ENCODE results near the gene ZNF775. TPM values are rescaled to one million over a fixed set of nuclear protein-coding genes. Genes with fewer than 3 reads are reported as not detected.

ZNF775 gene
- total and polyA plus RNA-seq, 9 donors = 5.4 to 8.0 (median 6.2) TPM

GRCh38 chr7:150388709-150389531, 9.8 kb downstream of the ZNF775 start:
- H3K9me3 ChIP-seq (replicated peaks; ENCODE audit: control insufficient read depth, low read depth, low read length) = no peaks in the 10 kb centered on the region
- peaks cover 46% of the 10 kb centered on the region for H3K4me1 ChIP-seq (ENCODE audit: control insufficient read depth, insufficient read depth, low read length)
- DNase-seq = peak; percentile 83
- H3K27ac ChIP-seq (ENCODE audit: low read length) = peak overlapping the region; percentile 45
- 62% methylated on average over 18 of the region's 20 CpGs for WGBS (ENCODE audit: insufficient coverage)
- H3K36me3 ChIP-seq (ENCODE audit: control insufficient read depth, insufficient read depth, low read length) = peaks cover 20% of the 10 kb centered on the region
- no peak overlapping the region for H3K4me3 ChIP-seq (ENCODE audit: low read length)
- no peaks in the 10 kb centered on the region for H3K27me3 ChIP-seq (ENCODE audit: control insufficient read depth, insufficient read depth, low read length)

- H3K27ac ChIP-seq (ENCODE audit: low read length) = no peak overlapping the region
- H3K9me3 ChIP-seq (replicated peaks; ENCODE audit: control insufficient read depth, low read depth, low read length) = no peaks in the 10 kb centered on the region
- no peaks in the 10 kb centered on the region for H3K27me3 ChIP-seq (ENCODE audit: control insufficient read depth, insufficient read depth, low read length)
- no peak for DNase-seq
- no CpG with 5 or more reads among the region's 5 CpGs for WGBS (ENCODE audit: insufficient coverage)
- H3K4me3 ChIP-seq (ENCODE audit: low read length) = no peak overlapping the region
- H3K4me1 ChIP-seq (ENCODE audit: control insufficient read depth, insufficient read depth, low read length) = peaks cover 41% of the 10 kb centered on the region
- H3K36me3 ChIP-seq (ENCODE audit: control insufficient read depth, insufficient read depth, low read length) = peaks cover 20% of the 10 kb centered on the region
Measured at GRCh38 chr7:150389532-150389816, 10.3 kb downstream of the ZNF775 start.

DNA sequence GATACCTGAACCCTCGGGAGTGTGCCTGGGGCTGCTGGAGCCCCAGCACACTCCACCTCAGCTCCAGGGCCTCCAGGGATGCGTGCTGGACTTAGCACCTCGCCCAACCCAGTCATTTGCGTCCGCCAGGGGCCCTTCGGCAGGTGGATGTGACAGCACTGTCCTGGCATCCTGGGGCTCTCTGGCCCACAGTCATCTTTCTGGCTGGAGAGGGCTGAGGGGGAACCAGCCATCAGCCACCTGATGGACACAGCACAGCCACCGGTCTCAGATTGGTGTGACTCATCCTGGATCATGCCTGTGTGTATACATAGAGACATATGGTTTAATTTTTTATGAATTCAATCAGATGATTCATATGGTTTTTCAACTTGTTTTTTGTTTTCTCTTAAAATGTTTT, 11.1 kb downstream of the ZNF775 start:
- no peaks in the 10 kb centered on the region for H3K27me3 ChIP-seq (ENCODE audit: control insufficient read depth, insufficient read depth, low read length)
- WGBS (ENCODE audit: insufficient coverage) = 100% methylated on average over 5 of the region's 7 CpGs
- DNase-seq = no peak
- H3K9me3 ChIP-seq (replicated peaks; ENCODE audit: control insufficient read depth, low read depth, low read length) = no peaks in the 10 kb centered on the region
- peaks cover 33% of the 10 kb centered on the region for H3K4me1 ChIP-seq (ENCODE audit: control insufficient read depth, insufficient read depth, low read length)
- H3K4me3 ChIP-seq (ENCODE audit: low read length) = no peak overlapping the region
- no peak overlapping the region for H3K27ac ChIP-seq (ENCODE audit: low read length)
- H3K36me3 ChIP-seq (ENCODE audit: control insufficient read depth, insufficient read depth, low read length) = peaks cover 20% of the 10 kb centered on the region

DNA sequence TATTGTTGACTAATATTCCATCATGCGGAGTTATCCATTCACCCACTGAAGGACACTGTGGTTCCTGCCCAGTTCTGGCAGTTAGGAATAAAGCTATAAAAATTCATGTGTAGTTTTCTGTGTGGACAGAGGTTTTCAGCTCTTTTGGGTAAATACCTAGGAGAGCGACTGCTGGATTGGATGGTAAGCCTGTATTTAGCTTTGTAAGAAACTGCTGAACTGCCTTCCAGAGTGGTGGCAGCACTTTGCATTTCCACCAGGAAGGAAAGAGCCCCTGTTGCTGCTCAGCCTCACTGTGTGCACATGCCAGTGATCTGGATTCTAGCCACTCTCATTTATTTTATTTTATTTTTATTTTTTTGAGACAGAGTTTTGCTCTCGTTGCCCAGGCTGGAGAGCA, 14.2 kb downstream of the ZNF775 start:
- H3K27me3 ChIP-seq (ENCODE audit: control insufficient read depth, insufficient read depth, low read length) = no peaks in the 10 kb centered on the region
- DNase-seq = no peak
- no peak overlapping the region for H3K27ac ChIP-seq (ENCODE audit: low read length)
- peaks cover 13% of the 10 kb centered on the region for H3K4me1 ChIP-seq (ENCODE audit: control insufficient read depth, insufficient read depth, low read length)
- WGBS (ENCODE audit: insufficient coverage) = 60% methylated on average over 1 of the region's 3 CpGs
- no peaks in the 10 kb centered on the region for H3K9me3 ChIP-seq (replicated peaks; ENCODE audit: control insufficient read depth, low read depth, low read length)
- no peak overlapping the region for H3K4me3 ChIP-seq (ENCODE audit: low read length)
- H3K36me3 ChIP-seq (ENCODE audit: control insufficient read depth, insufficient read depth, low read length) = peaks cover 33% of the 10 kb centered on the region

GRCh38 chr7:150396426-150396825, 17.3 kb downstream of the ZNF775 start:
- H3K4me3 ChIP-seq (ENCODE audit: low read length) = no peak overlapping the region
- no peak overlapping the region for H3K27ac ChIP-seq (ENCODE audit: low read length)
- no peaks in the 10 kb centered on the region for H3K27me3 ChIP-seq (ENCODE audit: control insufficient read depth, insufficient read depth, low read length)
- H3K9me3 ChIP-seq (replicated peaks; ENCODE audit: control insufficient read depth, low read depth, low read length) = no peaks in the 10 kb centered on the region
- peaks cover 29% of the 10 kb centered on the region for H3K36me3 ChIP-seq (ENCODE audit: control insufficient read depth, insufficient read depth, low read length)
- no peak for DNase-seq
- WGBS (ENCODE audit: insufficient coverage) = 90% methylated on average over 15 of the region's 20 CpGs
- no peaks in the 10 kb centered on the region for H3K4me1 ChIP-seq (ENCODE audit: control insufficient read depth, insufficient read depth, low read length)

DNA sequence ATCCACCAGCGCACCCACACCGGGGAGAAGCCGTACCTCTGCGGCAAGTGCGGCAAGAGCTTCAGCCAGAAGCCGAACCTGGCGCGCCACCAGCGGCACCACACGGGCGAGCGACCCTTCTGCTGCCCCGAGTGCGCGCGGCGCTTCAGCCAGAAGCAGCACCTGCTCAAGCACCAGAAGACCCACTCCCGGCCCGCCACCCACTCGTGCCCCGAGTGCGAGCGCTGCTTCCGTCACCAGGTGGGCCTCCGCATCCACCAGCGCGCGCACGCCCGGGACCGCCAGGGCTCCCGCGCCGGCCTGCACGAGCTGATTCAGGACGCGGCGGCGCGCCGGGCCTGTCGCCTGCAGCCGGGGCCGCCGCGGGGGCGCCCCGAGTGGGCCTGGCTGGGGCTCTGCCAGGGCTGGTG, 17.7 kb downstream of the ZNF775 start:
- H3K4me1 ChIP-seq (ENCODE audit: control insufficient read depth, insufficient read depth, low read length) = no peaks in the 10 kb centered on the region
- no peaks in the 10 kb centered on the region for H3K27me3 ChIP-seq (ENCODE audit: control insufficient read depth, insufficient read depth, low read length)
- no peak overlapping the region for H3K4me3 ChIP-seq (ENCODE audit: low read length)
- no peak for DNase-seq
- 97% methylated on average over 48 of the region's 48 CpGs for WGBS (ENCODE audit: insufficient coverage)
- no peaks in the 10 kb centered on the region for H3K9me3 ChIP-seq (replicated peaks; ENCODE audit: control insufficient read depth, low read depth, low read length)
- H3K27ac ChIP-seq (ENCODE audit: low read length) = no peak overlapping the region
- peaks cover 29% of the 10 kb centered on the region for H3K36me3 ChIP-seq (ENCODE audit: control insufficient read depth, insufficient read depth, low read length)

GRCh38 chr7:150397346-150398107, 18.4 kb downstream of the ZNF775 start:
- Histone ChIP-seq H3K27me3 (ENCODE audit: control insufficient read depth, insufficient read depth, low read length) (no peaks in the 10 kb centered on the region), H3K9me3 (replicated peaks; ENCODE audit: control insufficient read depth, low read depth, low read length) (no peaks in the 10 kb centered on the region), H3K36me3 (ENCODE audit: control insufficient read depth, insufficient read depth, low read length) (peaks cover 29% of the 10 kb centered on the region), H3K27ac (ENCODE audit: low read length) (no peak overlapping the region), H3K4me3 (ENCODE audit: low read length) (no peak overlapping the region), H3K4me1 (ENCODE audit: control insufficient read depth, insufficient read depth, low read length) (peaks cover 3% of the 10 kb centered on the region)
- DNase-seq = no peak
- 96% methylated on average over 91 of the region's 91 CpGs for WGBS (ENCODE audit: insufficient coverage)

DNA sequence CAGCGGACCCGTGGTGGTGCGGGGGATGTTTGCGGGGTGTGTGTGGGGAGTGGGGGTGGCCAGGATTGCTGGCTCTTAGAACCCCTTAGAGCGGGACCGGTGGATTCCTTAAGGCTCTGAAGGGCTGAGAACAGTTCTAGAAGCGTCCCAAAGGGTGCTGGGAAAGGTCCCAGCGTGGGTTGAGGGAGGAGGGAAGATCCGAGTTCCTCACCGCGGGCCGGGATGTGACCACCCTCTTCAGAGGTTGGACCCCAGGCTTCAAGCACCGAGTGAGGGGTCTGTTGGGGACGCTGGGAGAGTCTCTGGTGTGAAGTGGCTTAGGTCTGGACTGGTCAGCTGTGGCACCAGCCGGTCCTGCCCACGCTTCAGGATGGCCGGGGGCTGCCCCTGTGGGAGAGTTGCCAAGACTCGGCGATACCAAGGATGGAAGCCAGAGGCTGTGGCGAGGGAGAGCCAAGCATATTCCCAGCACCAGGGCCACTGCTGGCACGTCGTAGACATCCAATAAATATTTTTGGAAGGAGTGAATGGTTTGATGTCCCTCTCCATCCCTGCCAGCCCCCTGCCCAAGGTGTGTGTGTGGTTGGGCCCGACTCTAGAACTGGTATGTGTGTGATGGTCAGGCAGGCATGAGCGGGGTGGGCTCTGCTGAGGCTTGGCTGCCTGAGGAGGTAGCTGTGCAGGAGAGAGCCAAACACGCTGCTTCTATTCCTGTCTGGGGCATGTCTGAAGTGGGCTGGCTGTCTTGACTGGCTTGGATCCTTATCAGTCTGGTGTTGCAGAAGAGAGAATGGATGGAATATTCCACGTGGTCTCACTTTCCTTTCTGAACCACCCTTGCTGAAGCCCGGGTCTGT, 19.2 kb downstream of the ZNF775 start:
- Histone ChIP-seq H3K27ac (ENCODE audit: low read length) (no peak overlapping the region), H3K4me3 (ENCODE audit: low read length) (no peak overlapping the region), H3K27me3 (ENCODE audit: control insufficient read depth, insufficient read depth, low read length) (no peaks in the 10 kb centered on the region), H3K4me1 (ENCODE audit: control insufficient read depth, insufficient read depth, low read length) (peaks cover 7% of the 10 kb centered on the region), H3K9me3 (replicated peaks; ENCODE audit: control insufficient read depth, low read depth, low read length) (no peaks in the 10 kb centered on the region), H3K36me3 (ENCODE audit: control insufficient read depth, insufficient read depth, low read length) (peaks cover 29% of the 10 kb centered on the region)
- WGBS (ENCODE audit: insufficient coverage) = 97% methylated on average over 24 of the region's 27 CpGs
- no peak for DNase-seq

DNA sequence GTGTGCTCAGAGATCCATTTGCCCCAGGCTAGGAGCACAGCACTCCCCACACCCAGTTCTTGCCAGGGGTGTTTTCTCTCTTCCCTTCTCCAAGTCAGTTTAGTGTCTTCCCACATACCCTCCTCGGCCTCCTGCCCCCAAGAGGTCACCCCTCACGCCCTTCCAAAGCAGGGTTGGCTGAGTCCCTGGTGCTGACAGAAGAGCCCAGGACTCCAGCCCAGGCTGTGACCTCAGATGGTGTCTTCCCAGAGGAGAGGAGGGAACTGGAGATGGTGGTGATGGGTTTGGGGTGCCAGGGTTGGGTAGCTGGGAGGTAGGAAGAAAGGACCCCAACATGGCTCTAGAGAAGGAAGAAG, 19.8 kb downstream of the ZNF775 start:
- H3K36me3 ChIP-seq (ENCODE audit: control insufficient read depth, insufficient read depth, low read length) = peaks cover 29% of the 10 kb centered on the region
- WGBS (ENCODE audit: insufficient coverage) = no CpG with 5 or more reads among the region's 2 CpGs
- no peak overlapping the region for H3K27ac ChIP-seq (ENCODE audit: low read length)
- no peaks in the 10 kb centered on the region for H3K27me3 ChIP-seq (ENCODE audit: control insufficient read depth, insufficient read depth, low read length)
- DNase-seq = no peak
- no peak overlapping the region for H3K4me3 ChIP-seq (ENCODE audit: low read length)
- no peaks in the 10 kb centered on the region for H3K9me3 ChIP-seq (replicated peaks; ENCODE audit: control insufficient read depth, low read depth, low read length)
- H3K4me1 ChIP-seq (ENCODE audit: control insufficient read depth, insufficient read depth, low read length) = peaks cover 13% of the 10 kb centered on the region

DNA sequence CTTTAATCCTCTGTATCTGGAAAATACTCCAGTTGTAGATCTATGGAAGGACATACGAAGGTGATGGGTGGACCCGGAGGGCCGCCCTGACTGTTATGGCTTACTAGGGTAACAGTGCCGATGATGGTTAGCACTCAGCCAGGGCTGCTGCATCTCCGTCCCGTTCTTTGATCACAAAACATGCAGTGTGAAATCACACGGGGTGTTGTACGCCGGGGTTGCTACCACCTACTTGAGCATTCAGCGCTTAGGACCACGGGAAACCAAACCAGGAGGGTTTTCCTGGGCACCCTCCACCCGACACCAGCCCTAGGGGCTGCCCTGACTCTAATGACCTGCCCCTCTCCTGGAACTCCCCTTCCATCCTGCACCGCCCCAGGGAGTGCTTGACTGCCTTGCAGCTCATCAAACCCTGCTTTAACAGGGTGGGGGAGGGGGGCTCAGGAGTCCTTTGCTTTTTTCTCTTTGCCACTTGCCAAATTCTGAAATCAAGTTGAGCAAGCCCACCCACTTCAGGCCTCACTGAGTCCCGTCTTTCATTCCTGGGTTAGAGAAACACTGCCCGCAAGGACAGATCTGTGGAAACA, 20.4 kb downstream of the ZNF775 start:
- no peak for DNase-seq
- Histone ChIP-seq H3K36me3 (ENCODE audit: control insufficient read depth, insufficient read depth, low read length) (peaks cover 29% of the 10 kb centered on the region), H3K4me1 (ENCODE audit: control insufficient read depth, insufficient read depth, low read length) (peaks cover 18% of the 10 kb centered on the region), H3K4me3 (ENCODE audit: low read length) (no peak overlapping the region), H3K27me3 (ENCODE audit: control insufficient read depth, insufficient read depth, low read length) (no peaks in the 10 kb centered on the region), H3K27ac (ENCODE audit: low read length) (no peak overlapping the region), H3K9me3 (replicated peaks; ENCODE audit: control insufficient read depth, low read depth, low read length) (no peaks in the 10 kb centered on the region)
- 71% methylated on average over 14 of the region's 15 CpGs for WGBS (ENCODE audit: insufficient coverage)

Measured in muscle of leg (tissue), 11 donors.